Kidney (tissue), 14 donors: ENCODE data around the gene ACY1. TPM values are rescaled to one million over a fixed set of nuclear protein-coding genes. Genes with fewer than 3 reads are reported as not detected.

ENCODE experiments used
- DNase-seq, 5 donors: peaks; one replicate each; pipeline ENCODE4 v3.0.0-alpha.2; 2013 to 2020
- FAIRE-seq: peaks from 2 replicates; lab custom pipeline; 2012; peaks lifted over from hg19 to GRCh38; lab: Jason Lieb, UNC
- H3K27ac ChIP-seq, 2 donors: one replicate each; pipeline ENCODE4 v1.7.0; 2013; ENCODE audit warnings: low read depth in 2 of 2, low read length in 2 of 2, inconsistent platforms in 1 of 2
- H3K27me3 ChIP-seq: one replicate; pipeline ENCODE4 v1.7.1; 2013; ENCODE audit warnings: low read length, inconsistent platforms; ENCODE audit not compliant: control insufficient read depth, insufficient read depth
- H3K36me3 ChIP-seq, 3 donors: one replicate each; pipeline versions ENCODE4 v1.7.0 to v1.7.1; 2013; ENCODE audit warnings: low read length in 3 of 3, control low read depth in 1 of 3, inconsistent platforms in 1 of 3; ENCODE audit not compliant: insufficient read depth in 3 of 3, control insufficient read depth in 2 of 3
- H3K4me1 ChIP-seq, 3 donors: one replicate each; pipeline versions ENCODE4 v1.7.0 to v1.7.1; 2013; ENCODE audit warnings: low read length in 3 of 3, inconsistent platforms in 1 of 3, low read depth in 1 of 3; ENCODE audit not compliant: control insufficient read depth in 2 of 3, insufficient read depth in 2 of 3
- H3K4me3 ChIP-seq, 3 donors: one replicate each; pipeline versions ENCODE4 v1.7.0 to v1.8.1; 2013; ENCODE audit warnings: low read length in 3 of 3, control low read depth in 1 of 3, inconsistent platforms in 1 of 3
- H3K9ac ChIP-seq, 3 donors: one replicate each; pipeline versions ENCODE4 v1.7.0 to v1.7.1; 2013; ENCODE audit warnings: low read length in 3 of 3, control low read depth in 1 of 3, inconsistent platforms in 1 of 3
- H3K9me3 ChIP-seq, 3 donors: one replicate each; pipeline versions ENCODE4 v1.7.0 to v1.7.1; 2013; ENCODE audit warnings: low read length in 3 of 3, control low read depth in 1 of 3, inconsistent platforms in 1 of 3; ENCODE audit not compliant: control insufficient read depth in 2 of 3, insufficient read depth in 1 of 3
- CTCF ChIP-seq: IDR thresholded peaks from 3 replicates; pipeline ENCODE4 v1.5.1; 2012; ENCODE audit warnings: mild to moderate bottlenecking, moderate library complexity, borderline replicate concordance; ENCODE audit not compliant: insufficient read depth; ENCODE audit errors: extremely low read depth
- intact Hi-C: fragments of 100-400 bp; cut with DNase I; formaldehyde crosslinking; loops from one replicate; pipeline ENCODE4 v1.11.1; 2022
- polyA plus RNA-seq: library from polyadenylated mRNA; stranded (reverse); fragments of 350-450 nt; fragmentation: Illumina TruSeq; extraction: RNeasy Lipid Tissue Mini Kit (QIAGEN cat#74804); gene quantifications from one replicate; pipeline ENCODE4 v1.2.3, GENCODE V29; 2014; ENCODE audit warnings: low read depth, low replicate concordance; ENCODE audit not compliant: insufficient read depth
- total RNA-seq: library from RNA; stranded (reverse); fragmentation: NEBNext Ultra II Directional; extraction: Animal tissue kit (Norgen Biotek cat#: 25700); gene quantifications from one replicate; pipeline ENCODE4 v1.2.1, GENCODE V29; 2021
- donor health status: control.
- donor health status: control.
- donor health status: control.
- donor health status: control.
- donor health status: control.
- donor health status: DM: yes; HTN: yes; CAD: no.
- donor health status: Normal renal cell carcinoma (clear cell type).

Gene ACY1
- total and polyA plus RNA-seq, 2 donors from 2014 or later = 68.1 to 856 TPM

GRCh38 chr3:51943451-51944391 is 39.6 kb upstream of the ACY1 start:
- no peaks in the 10 kb centered on the region for H3K9me3 ChIP-seq
- intact Hi-C loops = no loop called here
- H3K9ac ChIP-seq = peak overlapping the region in 1 of 3 donors; percentile 95
- H3K27me3 ChIP-seq = no peaks in the 10 kb centered on the region
- no peak for FAIRE-seq
- peaks cover 0 to 9% (median 2%) of the 10 kb centered on the region in 3 donors for H3K36me3 ChIP-seq
- peak in 2 of 5 donors; percentile 66 to 78 for DNase-seq
- peak overlapping the region in 1 of 2 donors; percentile 95 for H3K27ac ChIP-seq
- TF ChIP-seq CTCF = no peak
- H3K4me3 ChIP-seq = peak overlapping the region in 1 of 3 donors; percentile 85
- peaks cover 0 to 17% (median 15%) of the 10 kb centered on the region in 3 donors for H3K4me1 ChIP-seq

DNA sequence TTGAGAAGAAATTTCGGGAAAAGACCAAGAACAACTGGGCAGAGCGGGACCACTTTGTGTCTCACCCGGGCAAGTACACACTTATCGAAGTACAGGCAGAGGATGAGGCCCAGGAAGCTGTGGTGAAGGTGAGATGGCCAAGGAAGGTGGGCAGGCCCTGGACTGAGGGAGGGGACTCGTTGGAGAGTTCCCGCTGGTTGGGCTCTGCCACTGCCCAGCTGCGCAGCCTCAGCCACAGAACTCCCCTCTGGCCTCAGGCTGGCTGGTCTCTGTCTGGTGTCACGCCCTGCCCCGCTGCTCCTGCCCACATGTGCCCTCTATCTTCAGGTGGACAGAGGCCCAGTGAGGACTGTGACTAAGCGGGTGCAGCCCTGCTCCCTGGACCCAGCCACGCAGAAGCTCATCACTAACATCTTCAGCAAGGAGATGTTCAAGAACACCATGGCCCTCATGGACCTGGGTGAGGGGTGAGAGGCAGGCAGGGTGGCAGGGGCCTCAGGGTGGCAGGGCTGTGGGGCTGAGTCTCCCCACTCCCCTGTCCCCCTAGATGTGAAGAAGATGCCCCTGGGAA is 38.8 kb upstream of the ACY1 start:
- TF ChIP-seq CTCF = no peak
- peaks cover 0 to 17% (median 15%) of the 10 kb centered on the region in 3 donors for H3K4me1 ChIP-seq
- H3K27ac ChIP-seq = no peak overlapping the region
- intact Hi-C loops = no loop called here
- FAIRE-seq = no peak
- H3K9me3 ChIP-seq = no peaks in the 10 kb centered on the region
- H3K4me3 ChIP-seq = no peak overlapping the region
- DNase-seq = peak in 2 of 5 donors; percentile 49 to 63
- H3K9ac ChIP-seq = no peak overlapping the region
- no peaks in the 10 kb centered on the region for H3K27me3 ChIP-seq
- H3K36me3 ChIP-seq = peaks cover 0 to 9% (median 4%) of the 10 kb centered on the region in 3 donors

DNA sequence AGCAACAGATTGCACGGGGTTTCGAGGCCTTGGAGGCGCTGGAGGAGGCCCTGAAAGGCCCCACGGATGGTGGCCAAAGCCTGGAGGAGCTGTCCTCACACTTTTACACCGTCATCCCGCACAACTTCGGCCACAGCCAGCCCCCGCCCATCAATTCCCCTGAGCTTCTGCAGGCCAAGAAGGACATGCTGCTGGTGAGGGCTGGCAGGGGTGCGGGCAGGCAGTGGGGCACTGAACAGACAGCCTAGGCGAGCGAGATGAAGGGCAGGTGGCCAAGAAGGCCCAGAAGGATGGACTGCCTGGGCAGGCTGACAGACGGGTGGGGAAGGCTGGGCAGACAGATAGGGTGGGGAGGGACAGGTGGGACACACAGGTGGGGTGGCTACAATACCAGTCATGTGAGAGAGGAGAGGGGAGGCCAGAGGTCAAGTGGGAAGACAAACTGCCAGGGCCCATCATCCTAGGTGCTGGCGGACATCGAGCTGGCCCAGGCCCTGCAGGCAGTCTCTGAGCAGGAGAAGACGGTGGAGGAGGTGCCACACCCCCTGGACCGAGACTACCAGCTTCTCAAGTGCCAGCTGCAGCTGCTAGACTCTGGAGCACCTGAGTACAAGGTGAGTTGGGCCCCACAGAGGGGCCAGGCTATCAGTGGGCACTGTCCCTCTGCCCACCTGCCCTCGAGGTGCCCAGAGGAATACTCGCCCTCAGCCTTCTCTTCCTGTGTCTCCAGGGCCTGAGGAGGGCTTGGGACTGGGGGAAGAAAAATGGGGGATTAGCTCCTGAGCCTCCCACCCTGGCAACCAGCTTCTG is 38.1 kb upstream of the ACY1 start:
- no peak for FAIRE-seq
- no peak overlapping the region for H3K9ac ChIP-seq
- TF ChIP-seq CTCF = no peak
- peak in 2 of 5 donors; percentile 42 to 68 for DNase-seq
- H3K4me3 ChIP-seq = no peak overlapping the region
- H3K9me3 ChIP-seq = no peaks in the 10 kb centered on the region
- no peak overlapping the region for H3K27ac ChIP-seq
- H3K27me3 ChIP-seq = no peaks in the 10 kb centered on the region
- H3K36me3 ChIP-seq = peaks cover 0 to 9% (median 4%) of the 10 kb centered on the region in 3 donors
- intact Hi-C loops = no loop called here
- peaks cover 0 to 17% (median 15%) of the 10 kb centered on the region in 3 donors for H3K4me1 ChIP-seq
